Measurements from ENCODE around the gene TACC2.

DNA sequence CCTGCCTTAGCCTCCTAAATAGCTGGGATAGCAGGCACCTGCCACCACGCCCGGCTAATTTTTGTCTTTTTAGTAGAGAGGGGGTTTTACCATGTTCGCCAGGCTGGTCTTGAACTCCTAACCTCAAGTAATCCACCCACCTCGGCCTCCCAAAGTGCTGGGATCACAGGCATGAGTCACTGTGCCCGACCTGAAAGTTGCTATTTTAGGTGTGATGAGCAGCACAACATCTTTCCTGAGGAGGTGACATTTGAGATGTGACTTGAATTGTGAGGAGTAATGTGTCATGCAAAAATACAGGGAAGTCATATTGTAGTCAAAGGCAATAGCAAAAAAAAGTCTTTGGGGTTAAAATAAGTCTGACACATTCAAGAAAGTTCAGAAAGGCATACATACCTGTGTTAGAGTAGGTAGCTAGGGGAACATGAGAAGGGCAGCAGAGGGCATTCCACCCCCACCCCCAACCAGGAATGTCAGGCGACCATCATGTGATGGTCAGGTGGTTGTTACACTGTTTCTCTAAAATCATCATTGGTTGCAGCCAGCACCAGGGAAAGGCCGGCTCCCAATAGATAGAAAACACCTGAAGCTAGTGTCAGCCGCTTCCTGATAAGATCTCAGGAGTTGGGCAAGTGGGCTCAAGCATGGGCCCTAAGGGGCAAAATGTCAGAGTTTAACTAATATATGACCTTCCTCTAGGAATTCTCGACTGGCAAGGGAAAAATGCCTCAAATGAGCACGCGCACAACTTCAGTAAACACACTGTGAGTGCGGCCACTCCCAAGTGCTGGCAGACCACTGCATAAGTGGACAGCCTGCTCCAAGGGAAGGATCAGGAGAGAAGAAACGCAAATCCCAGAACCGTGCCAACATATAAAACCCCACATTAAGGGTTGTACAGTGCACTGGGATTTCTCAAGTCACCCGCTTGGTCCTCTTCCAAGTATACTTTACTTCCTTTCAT lies at the start of gene TACC2:
- no peak for TF ChIP-seq POLR2A (IDR thresholded peaks at IDR 0.05)
- TF ChIP-seq, protein P1, sequence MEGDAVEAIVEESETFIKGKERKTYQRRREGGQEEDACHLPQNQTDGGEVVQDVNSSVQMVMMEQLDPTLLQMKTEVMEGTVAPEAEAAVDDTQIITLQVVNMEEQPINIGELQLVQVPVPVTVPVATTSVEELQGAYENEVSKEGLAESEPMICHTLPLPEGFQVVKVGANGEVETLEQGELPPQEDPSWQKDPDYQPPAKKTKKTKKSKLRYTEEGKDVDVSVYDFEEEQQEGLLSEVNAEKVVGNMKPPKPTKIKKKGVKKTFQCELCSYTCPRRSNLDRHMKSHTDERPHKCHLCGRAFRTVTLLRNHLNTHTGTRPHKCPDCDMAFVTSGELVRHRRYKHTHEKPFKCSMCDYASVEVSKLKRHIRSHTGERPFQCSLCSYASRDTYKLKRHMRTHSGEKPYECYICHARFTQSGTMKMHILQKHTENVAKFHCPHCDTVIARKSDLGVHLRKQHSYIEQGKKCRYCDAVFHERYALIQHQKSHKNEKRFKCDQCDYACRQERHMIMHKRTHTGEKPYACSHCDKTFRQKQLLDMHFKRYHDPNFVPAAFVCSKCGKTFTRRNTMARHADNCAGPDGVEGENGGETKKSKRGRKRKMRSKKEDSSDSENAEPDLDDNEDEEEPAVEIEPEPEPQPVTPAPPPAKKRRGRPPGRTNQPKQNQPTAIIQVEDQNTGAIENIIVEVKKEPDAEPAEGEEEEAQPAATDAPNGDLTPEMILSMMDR (IDR thresholded peaks at IDR 0.05): no peak

All from tibial nerve (tissue), 3 donors.